Subcutaneous abdominal adipose tissue (tissue), 5 donors: Measurements from ENCODE around the gene DHDH.

ENCODE experiments used
- H3K27ac ChIP-seq: one replicate; pipeline ENCODE4 v1.7.0; 2013; ENCODE audit warnings: low read depth, mild to moderate bottlenecking, inconsistent platforms, low read length, moderate library complexity
- H3K27me3 ChIP-seq, 5 donors: one replicate each; pipeline ENCODE4 v1.7.0; 2013; ENCODE audit warnings: low read length in 5 of 5, inconsistent platforms in 1 of 5; ENCODE audit not compliant: control insufficient read depth in 5 of 5, insufficient read depth in 4 of 5
- H3K36me3 ChIP-seq, 5 donors: one replicate each; pipeline ENCODE4 v1.7.0; 2013; ENCODE audit warnings: low read length in 5 of 5; ENCODE audit not compliant: control insufficient read depth in 5 of 5, insufficient read depth in 5 of 5
- H3K4me1 ChIP-seq, 5 donors: one replicate each; pipeline ENCODE4 v1.7.0; 2013; ENCODE audit warnings: low read length in 5 of 5, mild to moderate bottlenecking in 3 of 5, moderate library complexity in 1 of 5; ENCODE audit not compliant: control insufficient read depth in 5 of 5, insufficient read depth in 5 of 5
- H3K4me3 ChIP-seq, 5 donors: one replicate each; pipeline ENCODE4 v1.7.0; 2013; ENCODE audit warnings: low read length in 5 of 5, low read depth in 1 of 5
- H3K9ac ChIP-seq, 5 donors: one replicate each; pipeline ENCODE4 v1.7.0; 2013; ENCODE audit warnings: low read length in 5 of 5, mild to moderate bottlenecking in 4 of 5, moderate library complexity in 3 of 5
- H3K9me3 ChIP-seq, 5 donors: one replicate each; pipeline ENCODE4 v1.7.0; 2013; ENCODE audit warnings: low read length in 5 of 5; ENCODE audit not compliant: control insufficient read depth in 5 of 5
- donor health status: healthy.
- donor health status: healthy.
- donor health status: healthy.
- donor health status: healthy.
- donor health status: healthy.

Gene DHDH

DNA sequence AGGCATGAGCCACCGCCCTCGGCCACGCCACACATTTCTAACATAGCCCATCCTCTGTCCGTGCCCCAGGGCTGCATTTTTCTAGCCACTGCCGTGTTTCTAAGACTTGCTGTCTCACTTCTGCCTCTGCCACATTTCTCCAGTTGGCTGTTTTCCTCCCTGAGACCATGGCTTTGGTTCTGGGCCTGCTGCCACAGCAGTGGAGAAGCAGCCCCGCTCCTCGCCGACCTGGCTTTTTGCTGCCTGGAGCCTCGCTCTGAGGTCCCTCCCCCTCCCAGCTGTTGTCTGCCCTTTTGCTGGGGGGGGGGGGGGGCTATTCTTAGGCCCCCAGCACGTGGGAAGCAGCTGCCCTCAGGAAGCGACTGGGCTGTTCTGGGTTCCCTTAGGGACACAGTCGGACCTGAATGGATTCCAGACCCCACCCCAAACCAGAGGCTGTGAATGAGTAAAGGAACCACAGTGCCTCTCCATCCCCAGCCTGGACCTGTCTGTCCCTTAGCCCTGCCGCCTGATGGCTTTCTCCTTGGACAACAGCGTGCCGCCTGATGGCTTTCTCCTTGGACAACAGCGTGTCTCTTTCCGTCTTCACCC, 56.3 kb downstream of the DHDH start:
- peaks cover 6 to 64% (median 54%) of the 10 kb centered on the region in 5 donors for H3K4me1 ChIP-seq
- H3K9me3 ChIP-seq: no peaks in the 10 kb centered on the region
- H3K9ac ChIP-seq: no peak overlapping the region
- peak overlapping the region; percentile 98 for H3K27ac ChIP-seq
- peak overlapping the region in 1 of 5 donors; percentile 53 for H3K4me3 ChIP-seq
- no peaks in the 10 kb centered on the region for H3K27me3 ChIP-seq
- peaks cover 0 to 38% (median 29%) of the 10 kb centered on the region in 5 donors for H3K36me3 ChIP-seq

DNA sequence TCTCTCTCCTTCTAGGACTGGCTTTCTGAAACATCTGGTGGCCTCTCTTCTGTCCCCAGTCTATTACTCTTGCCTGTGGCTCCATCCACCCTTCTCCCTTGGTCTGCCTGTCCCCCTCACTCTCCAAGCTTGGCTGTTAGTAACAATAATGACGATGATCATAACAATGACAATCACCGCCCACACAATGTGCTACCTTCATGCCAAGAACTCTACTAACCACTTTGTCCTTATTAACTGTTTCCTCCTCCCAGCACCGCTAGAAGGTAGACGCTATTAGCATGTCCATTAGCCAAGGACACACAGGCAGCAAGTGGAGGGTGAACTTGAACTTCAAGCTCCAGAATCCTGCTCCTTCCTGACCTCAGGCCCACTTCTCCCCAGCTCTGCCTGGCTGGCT, 56.9 kb downstream of the DHDH start:
- H3K27me3 ChIP-seq: no peaks in the 10 kb centered on the region
- H3K27ac ChIP-seq: peak overlapping the region; percentile 98
- H3K9me3 ChIP-seq: no peaks in the 10 kb centered on the region
- peaks cover 6 to 64% (median 54%) of the 10 kb centered on the region in 5 donors for H3K4me1 ChIP-seq
- H3K4me3 ChIP-seq: peak overlapping the region in 1 of 5 donors; percentile 53
- peak overlapping the region in 2 of 5 donors; percentile 54 to 95 for H3K9ac ChIP-seq
- H3K36me3 ChIP-seq: peaks cover 0 to 32% (median 23%) of the 10 kb centered on the region in 5 donors

- peak overlapping the region; percentile 98 for H3K27ac ChIP-seq
- peak overlapping the region in 4 of 5 donors; percentile 86 to 99 (median 94) for H3K9ac ChIP-seq
- peaks cover 0 to 25% (median 16%) of the 10 kb centered on the region in 5 donors for H3K36me3 ChIP-seq
- no peaks in the 10 kb centered on the region for H3K27me3 ChIP-seq
- peaks cover 6 to 59% (median 50%) of the 10 kb centered on the region in 5 donors for H3K4me1 ChIP-seq
- H3K9me3 ChIP-seq: no peaks in the 10 kb centered on the region
- peak overlapping the region in 4 of 5 donors; percentile 91 to 97 (median 97) for H3K4me3 ChIP-seq
Measured at GRCh38 chr19:48991011-48991609, 57.6 kb downstream of the DHDH start.

GRCh38 chr19:48991873-48992580, 58.5 kb downstream of the DHDH start:
- Histone ChIP-seq H3K4me1 (peaks cover 6 to 52% (median 45%) of the 10 kb centered on the region in 5 donors), H3K27me3 (no peaks in the 10 kb centered on the region), H3K36me3 (peaks cover 0 to 20% (median 13%) of the 10 kb centered on the region in 5 donors), H3K9me3 (no peaks in the 10 kb centered on the region), H3K9ac (peak overlapping the region; percentile 71 to 99 (median 93)), H3K27ac (peak overlapping the region; percentile 98), H3K4me3 (peak overlapping the region; percentile 91 to 97 (median 97))

- Histone ChIP-seq H3K27ac (peak overlapping the region; percentile 98), H3K27me3 (no peaks in the 10 kb centered on the region), H3K4me1 (peaks cover 6 to 52% (median 45%) of the 10 kb centered on the region in 5 donors), H3K4me3 (peak overlapping the region; percentile 91 to 97 (median 97)), H3K9ac (peak overlapping the region; percentile 71 to 99 (median 93)), H3K36me3 (peaks cover 0 to 18% (median 10%) of the 10 kb centered on the region in 5 donors), H3K9me3 (no peaks in the 10 kb centered on the region)
Measured at GRCh38 chr19:48992581-48993174, 59.2 kb downstream of the DHDH start.

GRCh38 chr19:48993175-48994034, 59.9 kb downstream of the DHDH start, which contains the start of the genes GYS1 and RUVBL2:
Gene GYS1 (minus strand): TSS chr19:48993309. CDS start chr19:48993112, 197 bp downstream.
Gene RUVBL2 (plus strand): TSS chr19:48993887. CDS start chr19:48993912, 25 bp downstream.
- peak within 1 kb of the TSS; percentile 98 for H3K27ac ChIP-seq
- H3K4me3 ChIP-seq: peak within 1 kb of the TSS; percentile 91 to 97 (median 97)
- no peaks in the 10 kb centered on the region for H3K27me3 ChIP-seq
- H3K4me1 ChIP-seq: peaks cover 6 to 52% (median 45%) of the 10 kb centered on the region in 5 donors
- H3K9me3 ChIP-seq: no peaks in the 10 kb centered on the region
- H3K9ac ChIP-seq: peak within 1 kb of the TSS; percentile 71 to 99 (median 93)
- peaks cover 0 to 13% (median 5%) of the 10 kb centered on the region in 5 donors for H3K36me3 ChIP-seq

DNA sequence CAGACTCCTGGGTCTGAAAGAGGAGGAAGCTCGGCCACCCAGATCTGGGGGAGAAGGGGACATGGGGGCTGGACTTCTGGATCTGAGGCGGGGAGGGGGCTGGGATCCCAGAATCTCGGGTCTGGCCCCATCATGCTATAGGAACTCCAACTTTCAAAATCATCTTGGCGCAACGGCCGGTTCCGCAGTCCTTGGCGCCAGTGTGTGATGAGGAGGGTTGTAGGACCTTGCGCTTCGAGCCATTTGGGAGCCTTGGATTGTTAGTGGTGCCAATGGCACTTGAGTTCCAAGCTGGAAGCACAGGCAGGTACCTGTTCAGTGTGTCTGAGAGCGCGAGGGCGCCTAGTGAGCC, 60.5 kb downstream of the DHDH start:
- Histone ChIP-seq H3K9ac (peak overlapping the region; percentile 71 to 99 (median 81)), H3K4me3 (peak overlapping the region; percentile 83 to 97 (median 96)), H3K4me1 (peaks cover 6 to 52% (median 45%) of the 10 kb centered on the region in 5 donors), H3K36me3 (peaks cover 0 to 7% (median 0%) of the 10 kb centered on the region in 5 donors), H3K9me3 (no peaks in the 10 kb centered on the region), H3K27ac (peak overlapping the region; percentile 98), H3K27me3 (no peaks in the 10 kb centered on the region)
